Activated CD4-positive, CD25-positive, alpha-beta regulatory T cell treated with anti-CD3 and anti-CD28 coated beads, Interleukin-2, amount 50 U/mL, for 16 hours (primary cell): ENCODE data around the gene ZNF561.
A peak's percentile ranks its signal among the peaks of the same experiment; 100 is the strongest.
"Not testable (repeated sequence)": the region's sequence is repeated elsewhere in the genome, so short reads cannot be mapped to it uniquely, and the experiment has no call there.

Experiments
- DNase-seq: peaks from one replicate; pipeline ENCODE4 v3.0.0-alpha.2; 2020; ENCODE audit warnings: low read depth, low spot score

The ZNF561 gene

GRCh38 chr19:9621156-9622037, at the start of gene ZNF561:
ZNF561 (minus strand) TSS chr19:9621232; CDS start chr19:9619456, 1,776 bp downstream.
- peak; percentile 85 for DNase-seq

GRCh38 chr19:9668544-9668943, 47.5 kb upstream of the ZNF561 start:
- DNase-seq, result no peak

- no peak for DNase-seq
Observed at GRCh38 chr19:9667898-9668297, 46.9 kb upstream of the ZNF561 start.

- DNase-seq, result no peak
Observed at GRCh38 chr19:9658769-9659168, 37.7 kb upstream of the ZNF561 start.

GRCh38 chr19:9653066-9653555, 32.1 kb upstream of the ZNF561 start:
- not testable (repeated sequence) for DNase-seq

- not testable (repeated sequence) for DNase-seq
Observed at GRCh38 chr19:9651464-9651863, 30.4 kb upstream of the ZNF561 start.

- no peak for DNase-seq
Observed at GRCh38 chr19:9650345-9650744, 29.3 kb upstream of the ZNF561 start.

GRCh38 chr19:9645472-9645871, 24.4 kb upstream of the ZNF561 start:
- DNase-seq, result no peak

- no peak for DNase-seq
Observed at GRCh38 chr19:9644472-9644871, 23.4 kb upstream of the ZNF561 start.

GRCh38 chr19:9641810-9642209, 20.8 kb upstream of the ZNF561 start:
- DNase-seq, result no peak

GRCh38 chr19:9640956-9641355, 19.9 kb upstream of the ZNF561 start:
- DNase-seq, result no peak

- no peak for DNase-seq
Observed at GRCh38 chr19:9636018-9636417, 15.0 kb upstream of the ZNF561 start.

- DNase-seq, result no peak
Observed at GRCh38 chr19:9627856-9628255, 6.8 kb upstream of the ZNF561 start.

GRCh38 chr19:9622531-9622930, 1.5 kb upstream of the ZNF561 start:
- no peak for DNase-seq

GRCh38 chr19:9620842-9621155, 233 bp downstream of the ZNF561 start:
- DNase-seq, result no peak

- DNase-seq, result no peak
Observed at GRCh38 chr19:9615844-9616243, 5.2 kb downstream of the ZNF561 start.

- DNase-seq, result no peak
Observed at GRCh38 chr19:9610484-9611113, 10.4 kb downstream of the ZNF561 start.

GRCh38 chr19:9608912-9609311, 12.1 kb downstream of the ZNF561 start:
- no peak for DNase-seq

GRCh38 chr19:9597027-9597426, 24.0 kb downstream of the ZNF561 start:
- no peak for DNase-seq

- DNase-seq, result peak; percentile 55
Observed at GRCh38 chr19:9586764-9587163, 34.3 kb downstream of the ZNF561 start.

GRCh38 chr19:9584073-9584833, 36.8 kb downstream of the ZNF561 start, which contains the start of gene ZNF121:
ZNF121 (minus strand) TSS chr19:9584504; CDS start chr19:9568097, 16,407 bp downstream.
- peak; percentile 59 for DNase-seq

- DNase-seq, result not testable (repeated sequence)
Observed at GRCh38 chr19:9582081-9582725, 38.8 kb downstream of the ZNF561 start.
